Activated CD8-positive, alpha-beta memory T cell treated with anti-CD3 and anti-CD28 coated beads, Interleukin-2, amount 50 U/mL, for 4 hours (primary cell): ENCODE measurements around the gene S100A4.
"Not testable (repeated sequence)": the region's sequence is repeated elsewhere in the genome, so short reads cannot be mapped to it uniquely, and the experiment has no call there.

Experiments used
- DNase-seq: peaks from one replicate; pipeline ENCODE4 v3.0.0-alpha.2; 2020

The S100A4 gene

GRCh38 chr1:153545067-153546055 lies at the start of gene S100A4:
S100A4 (minus strand) TSS chr1:153545806; CDS start chr1:153544794, 1,012 bp downstream.
- peak; percentile 85 for DNase-seq

GRCh38 chr1:153592748-153593147 lies 47.1 kb upstream of the S100A4 start:
- DNase-seq: no peak

- DNase-seq: no peak
These were observed 42.9 kb upstream of the S100A4 start for GRCh38 chr1:153588482-153588881.

- DNase-seq: not testable (repeated sequence)
These were observed 42.4 kb upstream of the S100A4 start for GRCh38 chr1:153588033-153588432.

DNA sequence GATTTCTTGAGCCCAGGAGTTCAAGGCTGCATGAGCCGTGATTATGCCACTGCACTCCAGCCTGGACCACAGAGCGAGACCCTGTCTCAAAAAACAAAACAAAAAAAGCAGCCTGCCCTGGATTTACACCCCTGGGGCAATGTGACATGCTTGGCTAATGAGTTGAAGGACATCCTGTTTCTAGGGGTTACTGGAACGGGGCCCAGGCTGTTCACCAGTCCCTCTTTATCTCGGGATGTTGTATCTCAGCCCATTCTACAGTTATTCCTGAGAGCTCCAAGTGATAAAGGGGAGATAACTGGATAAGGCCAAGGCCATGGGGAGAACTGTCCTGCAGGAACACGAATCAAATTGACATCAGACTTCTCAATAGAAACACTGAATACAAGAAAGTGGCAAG lies 41.7 kb upstream of the S100A4 start:
- no peak for DNase-seq

DNA sequence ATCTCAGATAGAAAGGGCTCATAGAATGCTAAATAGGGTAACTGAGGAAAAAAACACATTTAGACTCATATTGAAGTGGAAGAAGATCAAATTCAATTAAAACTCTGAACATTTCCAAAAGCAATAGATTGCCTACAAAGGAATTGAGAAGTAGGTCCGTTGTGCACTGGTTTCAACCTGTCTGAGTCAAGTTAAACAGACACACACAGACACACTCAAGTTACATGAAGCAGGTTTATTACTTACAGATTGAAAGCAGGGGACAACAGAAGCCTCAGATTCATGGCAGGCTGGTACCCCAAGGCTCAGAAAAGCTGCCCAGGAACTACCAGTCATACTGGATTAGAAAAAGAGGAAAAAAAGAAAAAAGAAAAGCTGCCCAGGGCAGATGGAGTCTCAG lies 40.7 kb upstream of the S100A4 start:
- no peak for DNase-seq

DNA sequence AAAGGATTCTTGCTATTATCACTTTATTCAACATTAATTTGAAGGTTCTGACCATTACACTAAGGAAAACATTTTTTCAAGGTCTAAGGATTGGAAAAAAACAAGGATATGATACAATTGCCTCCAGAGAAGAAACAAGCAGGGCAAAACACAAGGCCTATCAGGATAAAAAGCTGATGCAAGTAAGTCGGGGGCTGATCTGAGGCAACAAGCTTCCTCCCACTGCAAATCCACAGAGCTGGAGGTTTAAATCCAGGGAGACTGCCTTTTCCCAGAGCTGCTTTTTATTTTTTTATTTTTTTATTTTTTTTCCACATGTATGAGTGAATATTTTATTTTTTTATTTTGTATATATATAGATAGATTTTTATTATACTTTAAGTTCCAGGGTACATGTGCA lies 39.4 kb upstream of the S100A4 start:
- no peak for DNase-seq

- DNase-seq: no peak
These were observed 38.4 kb upstream of the S100A4 start for GRCh38 chr1:153583976-153584375.

DNA sequence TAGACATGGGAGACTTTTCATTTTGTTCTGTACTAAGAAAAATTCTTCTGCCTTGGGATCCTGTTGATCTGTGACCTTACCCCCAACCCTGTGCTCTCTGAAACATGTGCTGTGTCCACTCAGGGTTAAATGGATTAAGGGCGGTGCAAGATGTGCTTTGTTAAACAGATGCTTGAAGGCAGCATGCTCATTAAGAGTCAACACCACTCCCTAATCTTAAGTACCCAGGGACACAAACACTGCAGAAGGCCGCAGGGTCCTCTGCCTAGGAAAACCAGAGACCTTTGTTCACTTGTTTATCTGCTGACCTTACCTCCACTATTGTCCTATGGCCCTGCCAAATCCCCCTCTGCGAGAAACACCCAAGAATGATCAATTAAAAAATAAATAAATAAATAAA lies 37.9 kb upstream of the S100A4 start:
- not testable (repeated sequence) for DNase-seq

GRCh38 chr1:153582836-153583235 lies 37.2 kb upstream of the S100A4 start:
- not testable (repeated sequence) for DNase-seq

GRCh38 chr1:153578936-153579335 lies 33.3 kb upstream of the S100A4 start:
- no peak for DNase-seq

GRCh38 chr1:153578490-153578889 lies 32.9 kb upstream of the S100A4 start:
- no peak for DNase-seq

DNA sequence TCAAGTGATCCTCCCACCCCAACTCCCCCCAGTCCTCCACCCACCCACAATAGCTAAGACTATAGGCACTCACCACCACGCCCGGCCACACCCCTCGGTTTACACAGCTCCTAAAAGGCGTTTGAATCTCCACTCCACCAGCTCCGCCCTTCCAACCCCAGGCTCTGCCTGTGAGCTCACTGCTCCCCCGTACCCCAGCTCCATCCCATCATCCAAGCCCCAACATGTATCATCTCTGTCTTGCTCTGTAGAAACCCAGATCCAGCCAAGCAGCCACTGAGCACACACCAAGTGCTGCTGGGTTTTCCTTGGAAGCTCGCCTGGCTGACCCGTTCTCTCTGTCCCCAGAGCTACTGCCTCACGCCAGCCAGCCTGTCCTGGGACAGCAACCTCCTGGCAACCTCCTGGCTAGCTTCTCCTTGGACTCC lies 32.0 kb upstream of the S100A4 start:
- no peak for DNase-seq

DNA sequence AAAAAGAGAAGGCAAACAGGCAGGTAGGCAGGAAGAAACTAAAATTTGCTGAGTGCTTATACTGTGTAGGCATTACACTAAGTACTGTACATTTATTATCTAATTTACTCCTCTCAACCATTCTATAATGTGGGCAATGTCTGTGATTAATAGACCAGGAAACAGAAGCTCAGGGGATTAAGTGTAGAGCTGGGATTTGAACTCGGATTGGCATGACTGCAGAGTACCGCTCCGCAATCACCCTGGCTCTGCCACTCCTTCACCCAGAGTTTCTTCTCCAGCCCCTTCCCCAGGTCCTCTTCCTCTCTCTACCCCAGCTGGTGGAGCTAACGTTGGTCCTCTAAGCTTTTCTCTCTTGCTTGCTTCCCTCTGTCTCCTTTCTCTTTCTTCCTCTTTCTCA lies 31.5 kb upstream of the S100A4 start:
- DNase-seq: no peak

GRCh38 chr1:153575497-153575896 lies 29.9 kb upstream of the S100A4 start:
- not testable (repeated sequence) for DNase-seq

DNA sequence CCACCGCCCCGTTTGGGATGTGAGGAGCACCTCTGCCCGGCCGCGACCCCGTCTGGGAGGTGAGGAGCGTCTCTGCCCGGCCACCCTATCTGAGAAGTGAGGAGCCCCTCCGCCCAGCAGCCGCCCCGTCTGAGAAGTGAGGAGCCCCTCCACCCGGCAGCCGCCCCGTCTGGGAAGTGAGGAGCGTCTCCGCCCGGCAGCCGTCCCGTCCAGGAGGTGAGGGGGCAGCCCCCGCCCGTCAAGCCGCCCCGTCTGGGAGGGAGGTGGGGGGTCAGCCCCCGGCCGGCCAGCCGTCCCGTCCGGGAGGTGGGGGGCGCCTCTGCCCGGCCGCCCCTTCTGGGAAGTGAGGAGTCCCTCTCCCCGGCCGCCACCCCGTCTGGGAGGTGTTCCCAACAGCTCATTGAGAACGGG lies 29.5 kb upstream of the S100A4 start:
- DNase-seq: not testable (repeated sequence)

GRCh38 chr1:153573351-153573750 lies 27.7 kb upstream of the S100A4 start:
- no peak for DNase-seq

- DNase-seq: peak; percentile 36
These were observed 27.0 kb upstream of the S100A4 start for GRCh38 chr1:153572569-153573015.

DNA sequence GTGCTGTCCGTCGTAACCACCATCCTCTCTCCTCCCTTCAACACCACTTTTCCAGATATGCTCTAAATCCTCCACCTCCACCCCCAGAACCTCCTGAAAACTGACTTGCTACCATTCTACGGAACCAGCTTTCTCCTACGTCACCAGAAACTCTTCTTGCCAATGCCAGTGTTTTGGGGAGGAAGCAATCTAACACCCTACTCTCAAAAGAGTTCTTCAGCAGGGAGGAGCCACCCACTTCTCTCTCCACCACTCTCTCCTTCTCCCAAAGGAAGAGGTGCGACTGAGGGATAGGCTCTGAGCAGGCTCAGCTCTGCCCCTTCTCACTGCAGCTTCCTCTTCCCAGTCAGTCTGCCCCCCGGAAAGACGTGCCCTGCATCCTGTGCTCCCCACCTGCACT lies 26.1 kb upstream of the S100A4 start:
- no peak for DNase-seq

GRCh38 chr1:153570874-153571273 lies 25.3 kb upstream of the S100A4 start:
- no peak for DNase-seq

- DNase-seq: no peak
These were observed 23.9 kb upstream of the S100A4 start for GRCh38 chr1:153569465-153569864.

DNA sequence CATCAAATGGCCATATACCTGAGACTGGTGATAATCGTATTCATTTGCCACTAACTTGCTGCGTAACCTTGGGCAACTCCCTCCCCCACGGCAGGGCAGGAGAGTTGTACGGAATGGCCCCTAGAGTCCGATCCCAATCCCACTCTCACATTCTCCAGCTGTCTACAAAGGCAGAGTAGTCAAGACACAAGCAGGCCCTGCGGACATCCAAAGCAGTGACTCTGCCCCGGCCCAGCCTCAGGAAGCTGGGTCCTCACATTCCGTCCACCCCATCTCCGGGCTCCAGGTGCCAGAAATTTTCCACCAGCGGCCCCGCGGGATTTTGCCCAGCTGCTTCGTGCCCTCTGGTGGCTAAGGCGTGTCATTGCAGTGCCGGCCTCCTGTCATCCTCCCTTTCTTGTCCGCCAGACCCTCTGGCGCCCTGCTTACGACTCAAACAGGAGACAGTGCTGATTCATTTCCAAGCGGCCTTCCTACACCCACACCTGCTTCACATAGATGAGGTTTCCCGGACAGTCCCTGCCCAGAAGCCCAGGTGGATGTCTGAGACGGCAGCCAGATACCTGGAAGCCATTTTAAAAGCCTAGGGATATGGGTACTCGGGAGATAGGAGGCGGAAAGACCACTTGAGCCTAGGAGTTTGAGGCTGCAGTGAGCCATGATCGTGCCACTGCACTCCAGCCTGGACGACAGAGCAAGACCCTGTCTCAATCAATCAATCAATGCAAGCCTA lies 22.9 kb upstream of the S100A4 start:
- peak; percentile 81 for DNase-seq

GRCh38 chr1:153567621-153568366 lies 22.2 kb upstream of the S100A4 start:
- no peak for DNase-seq
